Retina (tissue), 1 donor: ENCODE measurements around the gene DUSP28.

ENCODE experiments used
- DNase-seq: peaks from one replicate; pipeline ENCODE4 v3.0.0-alpha.2; 2016

The DUSP28 gene

DNA sequence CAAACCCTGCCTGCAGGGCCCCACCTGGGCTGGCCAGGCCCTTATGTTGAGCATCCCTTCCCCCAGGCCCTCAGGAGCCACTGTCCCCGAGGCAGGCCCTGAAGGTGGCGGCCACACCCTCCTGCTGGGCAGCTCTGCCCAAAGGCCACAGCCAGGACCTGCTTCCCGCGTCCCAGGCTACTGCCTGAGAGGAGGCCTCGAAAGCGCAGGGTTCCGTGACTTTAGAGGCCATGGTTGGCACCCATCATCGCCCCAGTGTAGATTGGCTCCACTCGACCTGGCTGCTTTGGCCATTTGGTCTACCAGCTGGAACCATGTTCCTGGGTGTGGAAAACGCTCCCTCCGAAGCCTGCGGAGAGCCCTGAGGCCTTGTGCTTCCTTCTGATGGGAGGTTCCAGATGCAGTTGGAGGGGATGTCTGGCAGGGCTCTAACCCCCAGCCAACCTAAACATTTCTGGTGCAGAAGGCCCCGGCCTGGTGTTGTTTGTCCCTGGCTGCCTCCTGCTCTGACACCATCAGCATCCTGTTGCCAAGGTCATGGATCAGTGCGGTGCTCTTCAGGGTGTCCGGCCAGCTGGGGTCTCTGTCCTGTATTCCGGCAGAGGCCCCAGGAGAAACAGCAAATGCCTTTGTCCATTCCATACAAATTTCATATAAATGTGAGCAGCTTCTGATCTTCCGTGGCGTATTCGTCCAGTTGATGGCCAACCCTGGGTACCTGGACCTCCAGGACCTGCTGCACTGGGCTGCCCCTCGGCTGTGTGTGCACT, 41.1 kb downstream of the DUSP28 start:
- DNase-seq = no peak

DNA sequence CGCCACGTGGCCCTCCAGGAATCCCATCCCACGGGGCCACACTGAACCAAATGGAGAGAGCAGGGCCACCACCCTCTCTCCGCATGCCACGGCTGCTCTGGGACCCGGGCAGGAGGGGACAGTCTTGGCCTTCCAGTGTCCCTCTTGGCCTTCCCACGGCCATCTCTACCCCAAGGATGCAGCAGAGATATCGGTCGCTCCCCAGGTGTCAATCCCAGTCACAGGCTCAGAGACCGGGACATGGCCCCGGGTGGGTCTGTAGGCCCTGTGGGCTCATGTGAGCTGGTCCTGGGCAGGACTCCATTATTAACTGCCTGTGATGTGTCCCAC, 41.6 kb downstream of the DUSP28 start:
- no peak for DNase-seq

- no peak for DNase-seq
Measured at GRCh38 chr2:240602266-240603050, 42.3 kb downstream of the DUSP28 start.

DNA sequence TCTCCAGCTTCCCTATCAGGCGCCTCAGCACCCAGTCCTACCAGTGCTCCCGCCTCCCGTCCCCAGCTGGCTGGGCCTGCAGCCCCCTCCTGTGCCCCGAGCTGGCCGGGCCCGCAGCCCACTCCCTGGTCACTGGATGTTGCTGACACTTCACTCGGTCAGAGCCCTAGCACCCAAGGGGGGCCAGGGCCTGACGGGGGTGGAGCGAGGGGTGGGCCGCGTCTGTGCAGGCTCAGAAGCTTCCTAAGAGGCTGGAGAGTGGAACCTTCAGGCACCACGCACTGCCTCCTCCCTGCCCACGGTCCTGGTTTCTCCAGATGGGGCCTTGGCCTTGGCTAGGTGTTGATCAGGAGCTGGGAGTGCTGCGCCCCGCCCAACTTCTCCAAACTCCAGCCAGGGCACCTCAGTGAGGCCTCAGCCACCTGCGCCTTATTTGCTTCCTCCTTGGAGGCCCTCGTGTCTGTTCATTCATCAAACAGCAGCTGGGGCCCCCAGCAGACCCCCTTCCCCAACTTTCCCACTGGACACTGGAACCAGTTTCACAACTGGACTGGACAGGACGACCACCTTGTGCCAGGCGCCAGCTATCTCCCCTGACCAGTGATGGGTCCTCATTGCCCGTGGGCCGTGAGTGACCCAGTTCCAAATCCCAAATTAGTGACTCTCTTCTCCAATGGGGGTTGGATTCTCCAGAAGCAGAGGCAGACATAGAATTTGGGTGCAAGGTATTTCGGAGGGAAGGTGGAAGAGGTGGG, 43.1 kb downstream of the DUSP28 start:
- no peak for DNase-seq

GRCh38 chr2:240603846-240604245, 43.7 kb downstream of the DUSP28 start:
- DNase-seq = no peak

- DNase-seq = peak; percentile 67
Measured at GRCh38 chr2:240604291-240604938, 44.3 kb downstream of the DUSP28 start.

GRCh38 chr2:240604939-240605716, 45.0 kb downstream of the DUSP28 start:
- no peak for DNase-seq

DNA sequence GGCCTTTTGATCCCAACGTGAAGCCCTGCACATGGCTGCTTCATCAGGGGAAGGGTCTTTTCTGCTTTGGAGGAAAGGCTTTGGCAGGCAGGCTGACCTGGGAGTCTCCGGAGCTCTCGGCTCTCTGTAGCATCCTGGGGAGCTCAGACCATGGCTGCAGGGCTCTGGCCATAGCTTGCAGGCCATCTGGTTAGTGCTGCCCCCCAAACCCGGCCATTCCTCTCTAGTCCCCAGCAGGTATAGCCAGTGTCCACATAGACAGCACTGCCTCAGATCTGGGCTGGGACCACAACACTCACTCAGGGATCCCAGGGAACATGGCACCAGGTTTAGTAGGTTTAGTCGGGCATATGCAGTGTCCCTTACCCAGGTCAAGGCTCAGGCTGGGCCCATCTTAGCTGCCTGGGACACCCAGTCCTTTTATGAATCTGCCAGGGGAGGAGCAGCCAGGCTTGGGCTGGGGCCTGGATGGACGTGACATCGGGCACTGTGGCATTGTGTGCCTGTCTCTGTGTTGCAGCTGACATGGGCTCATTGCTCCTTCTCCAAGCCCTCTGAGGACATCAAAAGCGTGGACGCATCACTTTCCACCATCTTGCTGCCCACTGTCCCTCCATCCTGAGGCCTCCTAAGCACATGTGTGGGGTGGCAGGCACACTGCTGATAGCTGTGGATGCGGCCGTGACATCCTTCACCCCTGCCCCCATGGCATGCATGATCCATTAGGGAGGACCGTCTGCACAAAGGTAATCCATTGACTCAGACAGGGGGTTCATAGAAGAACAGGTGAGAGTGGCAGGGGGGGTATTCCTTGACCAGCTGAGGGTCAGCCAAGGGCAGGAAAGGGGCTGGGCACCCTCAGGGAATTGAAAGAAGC, 45.9 kb downstream of the DUSP28 start:
- no peak for DNase-seq

GRCh38 chr2:240611601-240612210, 51.5 kb downstream of the DUSP28 start:
- DNase-seq = no peak
